NCI-H187 (cell line): Measurements from ENCODE around the gene CD151.
A peak's percentile ranks its signal among the peaks of the same experiment; 100 is the strongest.

ENCODE experiments used
- DNase-seq, 2 experiments: peaks; one replicate each; lab custom pipeline; 2025; lab: John Stamatoyannopoulos, UW

The CD151 gene

GRCh38 chr11:797296-798092, 35.3 kb upstream of the CD151 start:
- peak; percentile 77 to 83 for DNase-seq

GRCh38 chr11:798093-798713, 34.5 kb upstream of the CD151 start, which contains the start of gene SLC25A22:
SLC25A22 (minus strand) TSS chr11:798281; CDS start chr11:795006, 3,275 bp downstream.
- peak; percentile 58 to 78 for DNase-seq

GRCh38 chr11:799641-800316, 33.0 kb upstream of the CD151 start:
- no peak for DNase-seq

- no peak for DNase-seq
Observed at GRCh38 chr11:800473-800872, 32.3 kb upstream of the CD151 start.

GRCh38 chr11:801097-801780, 31.5 kb upstream of the CD151 start:
- DNase-seq = no peak

GRCh38 chr11:802018-802617, 30.6 kb upstream of the CD151 start:
- no peak for DNase-seq

GRCh38 chr11:802693-803466, 29.9 kb upstream of the CD151 start:
- DNase-seq = no peak

- DNase-seq = no peak
Observed at GRCh38 chr11:803467-803742, 29.3 kb upstream of the CD151 start.

GRCh38 chr11:803770-804598, 28.8 kb upstream of the CD151 start:
- DNase-seq = peak; percentile 72 to 80

- DNase-seq = peak in 1 of 2 experiments; percentile 72
Observed at GRCh38 chr11:804599-804964, 28.2 kb upstream of the CD151 start.

GRCh38 chr11:808427-809286, 24.1 kb upstream of the CD151 start:
- DNase-seq = no peak

- peak; percentile 96 to 99 for DNase-seq
Observed at GRCh38 chr11:809287-810039, 23.3 kb upstream of the CD151 start, which contains the start of gene RPLP2. RPLP2 (plus strand) TSS chr11:809967; CDS start chr11:810235, 268 bp downstream.

GRCh38 chr11:810040-810567, 22.6 kb upstream of the CD151 start:
- DNase-seq = no peak

- DNase-seq = no peak
Observed at GRCh38 chr11:811446-812245, 21.1 kb upstream of the CD151 start.

GRCh38 chr11:812390-812789, 20.4 kb upstream of the CD151 start:
- DNase-seq = no peak

GRCh38 chr11:813072-813455, 19.7 kb upstream of the CD151 start:
- no peak for DNase-seq

- no peak for DNase-seq
Observed at GRCh38 chr11:813456-814096, 19.2 kb upstream of the CD151 start.
